OCI-LY7 (cell line): ENCODE results near the gene INSRR.

Source experiments
- CTCF ChIP-seq: fragments of 200-600 bp; sonication (generic); conservative IDR thresholded peaks from 2 replicates; pipeline ENCODE4 v1.5.1; 2014; ENCODE audit warnings: mild to moderate bottlenecking, antibody characterized with exemption, low read length, moderate library complexity, mixed read lengths
- EZH2phosphoT487 ChIP-seq: fragments of 200-600 bp; sonication (generic); IDR thresholded peaks from 2 replicates; pipeline ENCODE4 v1.6.1; 2018; ENCODE audit warnings: low read depth, borderline replicate concordance, mild to moderate bottlenecking, mixed run types, antibody characterized with exemption, low read length, moderate library complexity, mixed read lengths

GRCh38 chr1:156797212-156797871 is 61.6 kb downstream of the INSRR start:
- TF ChIP-seq CTCF, result peak; percentile 94
- TF ChIP-seq EZH2phosphoT487, result no peak
